ENCODE data around the gene PRR15L. TPM values are rescaled to one million over a fixed set of nuclear protein-coding genes. Genes with fewer than 3 reads are reported as not detected.

Gene PRR15L
- polyA plus RNA-seq, 1 donor (not counting 4 experiments of a cell fraction or from before 2014, with no cell fraction given) = 0.16 TPM

DNA sequence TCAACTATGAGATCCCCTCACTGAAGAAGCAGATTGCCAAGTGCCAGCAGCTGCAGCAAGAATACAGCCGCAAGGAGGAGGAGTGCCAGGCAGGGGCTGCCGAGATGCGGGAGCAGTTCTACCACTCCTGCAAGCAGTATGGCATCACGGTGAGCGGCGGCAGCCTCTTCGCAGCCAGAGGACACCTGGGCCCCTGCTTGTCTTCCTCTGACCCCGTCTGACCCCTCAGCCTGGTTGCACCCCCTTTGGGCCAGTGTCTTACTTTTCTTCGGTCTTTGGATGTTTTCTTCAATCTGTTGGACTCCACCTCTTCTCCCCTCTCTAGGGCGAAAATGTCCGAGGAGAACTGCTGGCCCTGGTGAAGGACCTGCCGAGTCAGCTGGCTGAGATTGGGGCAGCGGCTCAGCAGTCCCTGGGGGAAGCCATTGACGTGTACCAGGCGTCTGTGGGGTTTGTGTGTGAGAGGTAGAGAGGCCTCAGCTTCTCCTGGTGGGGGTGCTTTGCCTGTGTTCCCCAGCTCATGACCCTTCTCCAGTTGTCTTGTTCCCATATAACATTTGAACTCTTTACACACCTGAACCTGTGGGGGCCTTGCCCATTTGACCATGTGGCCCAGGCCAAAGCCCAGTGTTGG lies 17.6 kb upstream of the PRR15L start:
- Histone ChIP-seq H3K27ac (ENCODE audit: control insufficient read depth, insufficient read depth, low read length) (no peak overlapping the region), H3K36me3 (ENCODE audit: control insufficient read depth in 2 of 2, extremely low read depth in 1 of 2, insufficient read depth in 2 of 2, low read length in 2 of 2) (peaks cover 17 to 26% of the 10 kb centered on the region in 2 experiments), H3K9ac (ENCODE audit: control insufficient read depth, extremely low read depth, insufficient read depth, low read length) (no peak overlapping the region), H3K4me2 (ENCODE audit: control insufficient read depth, extremely low read depth, insufficient read depth, low read depth, low read length) (no peak overlapping the region), H3K9me1 (ENCODE audit: control insufficient read depth, extremely low read depth, insufficient read depth, low read length) (no peaks in the 10 kb centered on the region), H3K4me1 (ENCODE audit: control insufficient read depth, extremely low read depth, insufficient read depth, low read length) (peaks cover 12% of the 10 kb centered on the region), H2AFZ (ENCODE audit: control insufficient read depth, low read length) (no peak overlapping the region), H3K9me3 (ENCODE audit: control insufficient read depth, low read depth, low read length) (no peaks in the 10 kb centered on the region), H3K79me2 (ENCODE audit: control insufficient read depth, insufficient read depth, low read length) (peaks cover 10% of the 10 kb centered on the region), H3K27me3 (ENCODE audit: control insufficient read depth, extremely low read depth, insufficient read depth, low read length) (no peaks in the 10 kb centered on the region), H4K20me1 (ENCODE audit: control insufficient read depth, extremely low read depth, insufficient read depth, low read length) (no peaks in the 10 kb centered on the region), H3K4me3 (ENCODE audit: control insufficient read depth in 2 of 3, extremely low read depth in 1 of 3, insufficient read depth in 2 of 3, low read depth in 1 of 3, low read length in 3 of 3) (no peak overlapping the region)
- no peak for FAIRE-seq
- TF ChIP-seq, protein P1, sequence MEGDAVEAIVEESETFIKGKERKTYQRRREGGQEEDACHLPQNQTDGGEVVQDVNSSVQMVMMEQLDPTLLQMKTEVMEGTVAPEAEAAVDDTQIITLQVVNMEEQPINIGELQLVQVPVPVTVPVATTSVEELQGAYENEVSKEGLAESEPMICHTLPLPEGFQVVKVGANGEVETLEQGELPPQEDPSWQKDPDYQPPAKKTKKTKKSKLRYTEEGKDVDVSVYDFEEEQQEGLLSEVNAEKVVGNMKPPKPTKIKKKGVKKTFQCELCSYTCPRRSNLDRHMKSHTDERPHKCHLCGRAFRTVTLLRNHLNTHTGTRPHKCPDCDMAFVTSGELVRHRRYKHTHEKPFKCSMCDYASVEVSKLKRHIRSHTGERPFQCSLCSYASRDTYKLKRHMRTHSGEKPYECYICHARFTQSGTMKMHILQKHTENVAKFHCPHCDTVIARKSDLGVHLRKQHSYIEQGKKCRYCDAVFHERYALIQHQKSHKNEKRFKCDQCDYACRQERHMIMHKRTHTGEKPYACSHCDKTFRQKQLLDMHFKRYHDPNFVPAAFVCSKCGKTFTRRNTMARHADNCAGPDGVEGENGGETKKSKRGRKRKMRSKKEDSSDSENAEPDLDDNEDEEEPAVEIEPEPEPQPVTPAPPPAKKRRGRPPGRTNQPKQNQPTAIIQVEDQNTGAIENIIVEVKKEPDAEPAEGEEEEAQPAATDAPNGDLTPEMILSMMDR (optimal IDR thresholded peaks at IDR 0.05 in 1 of 3, IDR thresholded peaks at IDR 0.05 in 1 of 3, conservative IDR thresholded peaks at IDR 0.05 in 1 of 3; ENCODE audit: extremely low read depth in 1 of 3, insufficient read depth in 2 of 3, low read length in 3 of 3) = no peak
- no peak for TF ChIP-seq EZH2 (IDR thresholded peaks at IDR 0.05; ENCODE audit: low read length)
- no peak for DNase-seq (ENCODE audit: low read depth, low spot score)
- dilution Hi-C loops (cut with MboI; ENCODE audit: extremely low pct_ligation_motif_present, low sequenced_read_pairs) = no loop called here

DNA sequence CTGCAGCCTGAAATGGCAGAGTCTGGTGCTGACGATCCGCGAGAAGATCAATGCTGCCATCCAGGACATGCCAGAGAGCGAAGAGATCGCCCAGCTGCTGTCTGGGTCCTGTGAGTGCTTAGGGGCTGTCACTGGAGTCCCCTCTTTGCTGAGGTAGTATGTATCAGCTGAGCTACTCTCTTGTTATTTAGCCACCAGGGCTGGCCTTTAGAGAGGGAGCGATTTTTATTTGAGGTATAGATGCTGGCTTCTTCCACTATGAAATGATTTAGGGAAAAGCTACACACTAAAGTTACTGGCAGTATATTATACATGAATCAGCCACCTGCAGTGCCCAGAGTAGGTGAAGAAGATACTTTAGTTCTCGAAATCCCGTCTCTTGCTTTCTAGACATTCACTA lies 15.9 kb upstream of the PRR15L start:
- TF ChIP-seq EZH2 (IDR thresholded peaks at IDR 0.05; ENCODE audit: low read length) = no peak
- TF ChIP-seq, protein P1 (optimal IDR thresholded peaks at IDR 0.05 in 1 of 3, IDR thresholded peaks at IDR 0.05 in 1 of 3, conservative IDR thresholded peaks at IDR 0.05 in 1 of 3; ENCODE audit: extremely low read depth in 1 of 3, insufficient read depth in 2 of 3, low read length in 3 of 3) = no peak

More for the DNA sequence above, 15.9 kb upstream of the PRR15L start:
- H2AFZ ChIP-seq (ENCODE audit: control insufficient read depth, low read length) = no peak overlapping the region
- H3K4me1 ChIP-seq (ENCODE audit: control insufficient read depth, extremely low read depth, insufficient read depth, low read length) = peaks cover 15% of the 10 kb centered on the region
- H3K27me3 ChIP-seq (ENCODE audit: control insufficient read depth, extremely low read depth, insufficient read depth, low read length) = no peaks in the 10 kb centered on the region
- no peak for FAIRE-seq
- no peak overlapping the region for H3K4me3 ChIP-seq (ENCODE audit: control insufficient read depth in 2 of 3, extremely low read depth in 1 of 3, insufficient read depth in 2 of 3, low read depth in 1 of 3, low read length in 3 of 3)
- H3K9ac ChIP-seq (ENCODE audit: control insufficient read depth, extremely low read depth, insufficient read depth, low read length) = no peak overlapping the region
- H3K9me3 ChIP-seq (ENCODE audit: control insufficient read depth, low read depth, low read length) = no peaks in the 10 kb centered on the region
- H4K20me1 ChIP-seq (ENCODE audit: control insufficient read depth, extremely low read depth, insufficient read depth, low read length) = no peaks in the 10 kb centered on the region
- no peaks in the 10 kb centered on the region for H3K9me1 ChIP-seq (ENCODE audit: control insufficient read depth, extremely low read depth, insufficient read depth, low read length)
- DNase-seq (ENCODE audit: low read depth, low spot score) = no peak
- peaks cover 13 to 14% of the 10 kb centered on the region in 2 experiments for H3K36me3 ChIP-seq (ENCODE audit: control insufficient read depth in 2 of 2, extremely low read depth in 1 of 2, insufficient read depth in 2 of 2, low read length in 2 of 2)
- no peak overlapping the region for H3K27ac ChIP-seq (ENCODE audit: control insufficient read depth, insufficient read depth, low read length)
- peaks cover 10% of the 10 kb centered on the region for H3K79me2 ChIP-seq (ENCODE audit: control insufficient read depth, insufficient read depth, low read length)
- dilution Hi-C loops (cut with MboI; ENCODE audit: extremely low pct_ligation_motif_present, low sequenced_read_pairs) = no loop called here
- H3K4me2 ChIP-seq (ENCODE audit: control insufficient read depth, extremely low read depth, insufficient read depth, low read depth, low read length) = no peak overlapping the region
